PC-3 (cell line): ENCODE results near the gene PRDM4. TPM values are rescaled to one million over a fixed set of nuclear protein-coding genes. Genes with fewer than 3 reads are reported as not detected.

Experiments used
- ATAC-seq: fragments of 200-7000 bp; cut with Tn5 transposase; 2 replicates; pipeline ENCODE4 v1.9.1; 2020; ENCODE audit warnings: mild to moderate bottlenecking, moderate library complexity
- BruUV-seq: library from RNA; stranded (reverse); fragments of 400-500 nt; replicated peaks from 2 replicates; lab custom pipeline; 2021; lab: Mats Ljungman, UMichigan
- CTCF ChIA-PET: fragments of 300-600 bp; sonication (Branson Sonifier 250); formaldehyde crosslinking; loops from one replicate; lab custom pipeline; 2022; ENCODE audit warnings: antibody characterized with exemption; lab: Charles Lee
- POLR2A ChIA-PET: fragments of 300-600 bp; sonication (Branson Sonifier 250); formaldehyde crosslinking; loops from one replicate; lab custom pipeline; 2022; ENCODE audit warnings: antibody characterized with exemption; ENCODE audit not compliant: unreplicated experiment; lab: Charles Lee
- DNase-seq: peaks from one replicate; pipeline ENCODE4 v3.0.0-alpha.2; 2015
- H2AFZ ChIP-seq: fragments of 300-600 bp; sonication (generic); 2 replicates; pipeline ENCODE4 v1.6.0; 2016; ENCODE audit warnings: antibody characterized with exemption, low read length
- H3F3A ChIP-seq: fragments of 300-600 bp; sonication (generic); one replicate; pipeline ENCODE4 v1.6.0; 2017; ENCODE audit warnings: antibody characterized with exemption, low read length, control low read depth, mild to moderate bottlenecking; ENCODE audit not compliant: unreplicated experiment
- H3K27ac ChIP-seq: fragments of 300-600 bp; sonication (generic); 2 replicates; pipeline ENCODE4 v1.5.1; 2016; ENCODE audit warnings: mild to moderate bottlenecking, low read length
- H3K27me3 ChIP-seq: fragments of 300-600 bp; sonication (generic); 2 replicates; pipeline ENCODE4 v1.6.1; 2016; ENCODE audit warnings: low read length, mixed read lengths
- H3K36me3 ChIP-seq: fragments of 300-600 bp; sonication (generic); 2 replicates; pipeline ENCODE4 v1.6.1; 2016; ENCODE audit warnings: low read depth, mixed run types, low read length, mixed read lengths
- H3K4me1 ChIP-seq: fragments of 300-600 bp; sonication (generic); 2 replicates; pipeline ENCODE4 v1.5.1; 2016; ENCODE audit warnings: low read length; ENCODE audit not compliant: insufficient read depth
- H3K4me2 ChIP-seq: fragments of 300-600 bp; sonication (generic); 2 replicates; pipeline ENCODE4 v1.6.0; 2016; ENCODE audit warnings: low read length
- H3K4me3 ChIP-seq: fragments of 300-600 bp; sonication (generic); 2 replicates; pipeline ENCODE4 v1.5.1; 2016; ENCODE audit warnings: mild to moderate bottlenecking, low read length, mixed read lengths
- H3K79me2 ChIP-seq: fragments of 300-600 bp; sonication (generic); 2 replicates; pipeline ENCODE4 v1.6.1; 2017; ENCODE audit warnings: low read length, mixed read lengths
- H3K9ac ChIP-seq: fragments of 300-600 bp; sonication (generic); 2 replicates; pipeline ENCODE4 v1.6.0; 2016; ENCODE audit warnings: mild to moderate bottlenecking, low read length
- H3K9me2 ChIP-seq: fragments of 300-600 bp; sonication (generic); replicated peaks from 2 replicates; pipeline ENCODE4 v1.6.1; 2016; ENCODE audit warnings: mixed run types, low read length, mixed read lengths
- H3K9me3 ChIP-seq: fragments of 300-600 bp; sonication (generic); 2 replicates; pipeline ENCODE4 v1.6.1; 2016; ENCODE audit warnings: low read length, mixed read lengths
- H4K20me1 ChIP-seq: fragments of 300-600 bp; sonication (generic); 2 replicates; pipeline ENCODE4 v1.6.1; 2016; ENCODE audit warnings: low read length, mixed read lengths
- EZH2 ChIP-seq: fragments of 300-600 bp; sonication (generic); IDR thresholded peaks from one replicate; pipeline ENCODE4 v1.6.1; 2017; ENCODE audit warnings: antibody characterized with exemption, mild to moderate bottlenecking, low read length; ENCODE audit not compliant: unreplicated experiment
- EZH2phosphoT487 ChIP-seq: fragments of 300-600 bp; sonication (generic); IDR thresholded peaks from 2 replicates; pipeline ENCODE4 v1.6.1; 2018; ENCODE audit warnings: mild to moderate bottlenecking, antibody characterized with exemption, low read length, borderline replicate concordance
- intact Hi-C: fragments of 100-400 bp; cut with micrococcal nuclease; formaldehyde crosslinking; loops from 2 replicates; pipeline ENCODE4 v1.9.0; 2023
- total RNA-seq: library from RNA; depleted of rRNA; stranded (reverse); fragments of >200 nt; gene quantifications from 2 replicates; pipeline ENCODE4 v1.2.3, GENCODE V29; 2014; rRNA removed
- TF ChIP-seq, protein P1 (sequence below): fragments of 300-600 bp; sonication (generic); conservative IDR thresholded peaks from 2 replicates; pipeline ENCODE4 v1.5.1; 2017; ENCODE audit warnings: antibody characterized with exemption, low read depth, mild to moderate bottlenecking, low read length

Gene PRDM4
- total RNA-seq, 1 experiment from 2014 or later: 22.6 TPM

DNA sequence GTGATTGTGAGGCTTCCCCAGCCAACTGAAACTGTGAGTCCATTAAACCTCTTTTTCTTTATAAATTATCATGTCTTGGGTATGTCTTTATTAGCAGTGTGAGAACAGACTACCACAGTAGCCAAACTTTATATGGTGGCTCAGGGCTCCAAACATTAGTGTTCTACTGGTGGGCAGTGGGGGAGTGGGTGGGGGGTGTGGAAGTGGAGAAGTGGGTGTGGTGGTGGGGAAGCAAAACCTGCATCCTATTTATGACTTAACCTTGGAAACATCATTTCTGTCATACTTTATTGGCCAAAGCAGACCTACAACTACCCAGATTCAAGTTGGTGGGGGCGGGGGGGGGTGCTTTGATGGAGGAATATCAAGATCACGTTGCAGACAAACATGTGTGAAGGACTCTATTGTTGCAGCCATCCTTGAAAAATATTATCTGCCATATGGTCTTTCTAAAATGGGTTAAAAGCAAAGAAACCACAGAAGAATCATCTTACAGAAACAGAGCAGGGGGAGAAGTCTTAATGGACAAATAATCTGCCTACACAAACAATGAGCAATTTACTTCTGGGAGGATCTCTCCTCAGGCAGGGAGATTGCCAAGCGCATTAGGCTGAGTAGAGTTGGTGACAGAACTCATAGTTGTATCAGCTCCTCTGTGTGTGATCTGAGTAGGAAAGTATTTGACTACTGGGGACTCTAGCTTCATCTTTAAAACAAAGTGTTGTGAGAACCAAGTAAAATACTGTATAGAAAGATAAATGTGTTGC is 76.7 kb downstream of the PRDM4 start:
- ATAC-seq (peak; percentile 67), DNase-seq (peak; percentile 76)
- H3K9me3 ChIP-seq: no peaks in the 10 kb centered on the region
- no peaks in the 10 kb centered on the region for H4K20me1 ChIP-seq
- POLR2A ChIA-PET: interaction anchor here (0.7 kb wide), 1 partner anchor 73 kb away, joined by 4 read pairs; no protein-coding TSS in a partner anchor
- peak overlapping the region; percentile 94 for H3K9ac ChIP-seq
- peak overlapping the region; percentile 74 for H2AFZ ChIP-seq
- peak overlapping the region; percentile 66 for H3K27ac ChIP-seq
- peak overlapping the region; percentile 96 for H3K4me2 ChIP-seq
- no peak for TF ChIP-seq EZH2phosphoT487
- TF ChIP-seq, protein P1, sequence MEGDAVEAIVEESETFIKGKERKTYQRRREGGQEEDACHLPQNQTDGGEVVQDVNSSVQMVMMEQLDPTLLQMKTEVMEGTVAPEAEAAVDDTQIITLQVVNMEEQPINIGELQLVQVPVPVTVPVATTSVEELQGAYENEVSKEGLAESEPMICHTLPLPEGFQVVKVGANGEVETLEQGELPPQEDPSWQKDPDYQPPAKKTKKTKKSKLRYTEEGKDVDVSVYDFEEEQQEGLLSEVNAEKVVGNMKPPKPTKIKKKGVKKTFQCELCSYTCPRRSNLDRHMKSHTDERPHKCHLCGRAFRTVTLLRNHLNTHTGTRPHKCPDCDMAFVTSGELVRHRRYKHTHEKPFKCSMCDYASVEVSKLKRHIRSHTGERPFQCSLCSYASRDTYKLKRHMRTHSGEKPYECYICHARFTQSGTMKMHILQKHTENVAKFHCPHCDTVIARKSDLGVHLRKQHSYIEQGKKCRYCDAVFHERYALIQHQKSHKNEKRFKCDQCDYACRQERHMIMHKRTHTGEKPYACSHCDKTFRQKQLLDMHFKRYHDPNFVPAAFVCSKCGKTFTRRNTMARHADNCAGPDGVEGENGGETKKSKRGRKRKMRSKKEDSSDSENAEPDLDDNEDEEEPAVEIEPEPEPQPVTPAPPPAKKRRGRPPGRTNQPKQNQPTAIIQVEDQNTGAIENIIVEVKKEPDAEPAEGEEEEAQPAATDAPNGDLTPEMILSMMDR: no peak
- TF ChIP-seq EZH2: no peak
- H3K9me2 ChIP-seq: no peaks in the 10 kb centered on the region
- peaks cover 10% of the 10 kb centered on the region for H3K36me3 ChIP-seq
- peaks cover 7% of the 10 kb centered on the region; the same call in 1 of the 2 replicates for H3K27me3 ChIP-seq
- no TSS peak for BruUV-seq
- intact Hi-C loops: loop anchor here (2.0 to 10.0 kb wide), 2 partner anchors 75 to 831 kb away; partner anchors contain the start of gene FICD
- H3F3A ChIP-seq: peaks cover 6% of the 10 kb centered on the region
- H3K4me1 ChIP-seq: peaks cover 24% of the 10 kb centered on the region
- peaks cover 31% of the 10 kb centered on the region for H3K79me2 ChIP-seq
- CTCF ChIA-PET: interaction anchor here (0.9 kb wide), 1 partner anchor 8 kb away, joined by 3 read pairs; no protein-coding TSS in a partner anchor
- H3K4me3 ChIP-seq: peak overlapping the region; percentile 92; the same call in 1 of the 2 replicates

Other genes with a start within 250 kb of the PRDM4 start
- 85.8 and 189 TPM in 2 replicates for gene PWP1, start 75.3 kb downstream of the PRDM4 start, total RNA-seq
- gene ASCL4, start 13.6 kb upstream of the PRDM4 start, total RNA-seq: not detected in 2 replicates